GM21528 (cell line): ENCODE results near the gene CSNK1G1.
"Not testable (repeated sequence)": the region's sequence is repeated elsewhere in the genome, so short reads cannot be mapped to it uniquely, and the experiment has no call there.

ENCODE experiments used
- ATAC-seq: cut with Tn5 transposase; IDR thresholded peaks from one replicate; pipeline ENCODE4 v1.9.1; 2021; ENCODE audit warnings: mild to moderate bottlenecking, moderate library complexity; ENCODE audit not compliant: unreplicated experiment, low FRiP score

CSNK1G1 gene

DNA sequence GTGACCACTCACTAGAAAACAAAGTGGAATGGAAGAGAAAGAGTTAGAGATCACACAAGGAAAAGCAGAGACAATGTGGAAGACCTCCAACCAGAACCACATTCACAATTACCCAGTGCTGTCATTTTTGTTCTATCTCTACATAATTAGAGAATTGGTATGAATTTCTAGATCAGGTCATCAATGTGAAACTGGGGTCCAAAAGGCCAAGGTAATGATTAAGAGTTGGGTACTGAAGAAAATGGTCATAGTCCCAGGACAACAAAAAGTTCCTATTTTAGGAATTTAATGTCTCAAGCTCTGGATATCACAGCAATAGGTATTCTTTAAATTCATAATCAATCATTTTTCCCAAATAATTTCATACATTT lies 108.5 kb downstream of the CSNK1G1 start:
- peak; percentile 7 for ATAC-seq

DNA sequence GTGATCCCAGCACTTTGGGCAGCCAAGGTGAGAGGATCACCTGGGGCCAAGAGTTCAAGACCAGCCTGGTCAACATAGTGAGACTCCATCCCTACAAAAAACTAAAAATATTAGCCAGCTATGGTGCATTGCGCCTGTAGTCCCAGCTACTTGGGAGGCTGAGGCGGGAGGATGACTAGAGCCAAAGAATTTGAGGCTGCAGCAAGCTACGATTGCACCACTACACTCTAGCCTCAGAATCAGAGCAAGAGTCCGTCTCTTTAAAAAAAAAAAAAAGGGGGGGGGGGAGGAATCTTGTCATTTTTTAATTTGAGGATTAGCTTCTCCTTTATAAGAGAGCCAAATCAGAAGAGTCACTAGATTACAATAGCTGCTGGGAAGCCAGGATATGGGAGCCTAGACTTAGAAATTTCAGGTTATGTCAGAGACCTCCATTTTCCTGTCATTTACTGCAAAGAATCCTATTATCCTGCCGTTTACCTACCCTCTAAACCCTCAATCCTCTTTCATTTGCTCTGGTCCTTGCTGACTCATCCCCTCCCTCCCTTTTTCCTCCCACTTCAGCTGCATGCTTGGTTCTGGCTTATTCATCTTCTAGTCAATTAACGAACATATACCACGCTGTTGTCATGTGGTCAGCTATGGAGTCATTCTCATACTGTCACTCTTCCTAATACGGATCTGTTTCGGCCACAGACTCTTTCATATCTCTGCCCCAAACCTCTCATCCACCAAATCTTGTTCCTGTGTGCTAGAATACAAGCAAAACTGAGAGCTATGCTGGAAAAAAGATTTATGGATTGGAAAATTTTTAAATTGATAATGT lies 109.4 kb downstream of the CSNK1G1 start:
- peak; percentile 85 for ATAC-seq

DNA sequence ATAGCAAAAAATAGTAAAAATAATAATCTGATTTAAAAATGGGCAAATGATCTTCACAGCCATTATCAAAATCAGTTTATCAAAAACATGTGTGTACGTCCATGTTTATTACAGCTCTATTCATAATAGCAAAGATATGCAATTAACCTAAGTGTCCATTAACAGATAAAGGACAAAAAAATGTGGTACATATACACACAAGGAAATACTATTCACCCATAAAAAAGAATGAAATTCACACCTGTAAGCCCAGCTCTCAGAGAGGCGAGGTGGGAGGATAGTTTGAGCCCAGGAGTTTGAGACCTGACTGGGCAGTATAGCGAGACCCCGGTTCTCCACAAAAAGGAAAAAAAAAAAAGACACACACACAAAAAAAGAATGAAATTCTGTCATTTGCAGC lies 110.6 kb downstream of the CSNK1G1 start:
- ATAC-seq: no peak

DNA sequence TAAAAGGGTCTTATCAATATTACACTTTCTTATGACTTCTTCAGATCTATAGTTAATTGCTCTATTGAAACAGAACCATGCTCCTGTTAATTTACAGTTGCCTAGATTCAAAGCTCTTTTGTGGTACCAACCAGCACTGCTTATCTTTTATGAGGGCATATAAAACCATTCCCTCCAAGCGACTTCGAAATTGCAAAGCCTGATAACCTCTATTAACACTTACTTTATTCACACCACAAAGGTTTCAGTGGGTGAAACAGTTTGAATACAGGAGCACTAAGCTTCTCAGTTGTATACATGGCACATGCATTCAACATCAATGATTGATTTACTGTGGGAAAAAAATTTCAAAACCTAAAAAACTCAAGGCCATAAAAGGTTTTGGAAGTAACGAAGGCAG lies 118.3 kb downstream of the CSNK1G1 start:
- ATAC-seq: no peak

DNA sequence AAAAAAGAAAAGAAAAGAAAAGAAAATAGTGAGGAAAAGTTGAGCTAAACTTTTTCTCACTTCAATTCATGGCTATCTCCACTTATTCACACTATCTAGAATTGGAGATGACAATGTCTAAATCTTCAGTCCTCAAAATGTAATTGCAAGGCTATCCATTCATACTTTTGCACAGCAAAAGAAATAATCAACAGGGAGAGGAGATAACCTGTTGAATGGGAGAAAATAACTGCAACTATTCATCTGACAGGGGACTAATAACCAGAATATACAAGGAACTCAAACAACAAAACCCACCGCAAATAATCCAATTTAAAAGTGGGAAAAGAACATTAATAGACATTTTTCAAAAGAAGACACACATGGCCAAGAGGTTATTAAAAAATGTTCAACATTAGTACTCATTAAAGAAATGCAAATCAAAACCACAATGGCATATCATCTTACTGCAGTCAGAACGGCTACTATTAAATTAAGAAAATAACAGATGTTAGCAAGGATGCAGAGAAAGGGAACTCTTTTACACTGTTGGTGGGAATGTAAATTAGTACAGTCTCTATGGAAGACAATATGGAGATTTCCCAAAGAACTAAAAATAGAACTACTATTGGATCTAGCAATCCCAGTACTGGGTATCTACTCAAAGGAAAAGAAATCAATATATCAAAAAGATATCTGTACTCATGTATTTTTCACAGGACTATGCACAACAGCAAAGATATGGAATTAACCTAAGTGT lies 119.6 kb downstream of the CSNK1G1 start:
- ATAC-seq: no peak

DNA sequence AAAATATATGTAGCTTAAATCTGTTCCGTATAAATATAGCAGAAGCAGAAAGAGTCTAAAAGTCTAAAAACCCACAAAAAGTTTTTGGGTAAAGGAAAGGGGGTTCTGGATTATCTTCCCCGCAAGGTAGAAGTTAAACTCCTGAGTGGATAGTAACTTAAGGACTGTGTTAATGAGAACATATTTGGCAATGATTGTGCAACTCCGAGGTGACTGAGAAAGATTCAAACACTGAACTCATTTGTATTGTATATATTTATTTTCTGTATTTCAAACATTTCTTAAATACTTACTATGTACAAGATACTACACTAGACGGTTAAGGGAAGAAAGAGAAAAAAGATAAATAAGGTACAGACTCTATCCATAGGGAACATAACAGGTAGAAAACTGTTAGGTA lies 120.4 kb downstream of the CSNK1G1 start:
- ATAC-seq: no peak

DNA sequence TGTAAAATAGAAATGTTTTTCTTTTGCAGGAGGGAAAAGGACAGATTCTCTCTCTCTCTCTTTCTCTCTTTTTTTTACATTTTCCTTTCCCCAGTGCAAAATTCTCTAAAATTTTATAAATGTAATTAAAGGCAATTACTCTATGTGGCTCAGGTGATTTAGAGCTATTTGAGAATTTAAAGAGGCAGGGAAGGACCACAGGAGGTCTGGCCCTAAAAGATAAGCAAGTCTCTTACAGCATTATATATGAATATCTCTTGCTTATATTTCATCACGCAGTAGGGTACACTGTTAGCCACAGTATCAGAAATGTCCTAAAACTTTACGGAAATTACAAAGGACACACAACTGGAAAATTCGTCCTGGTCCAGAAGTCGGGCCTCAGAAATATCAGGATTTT lies 122.7 kb downstream of the CSNK1G1 start:
- no peak for ATAC-seq

DNA sequence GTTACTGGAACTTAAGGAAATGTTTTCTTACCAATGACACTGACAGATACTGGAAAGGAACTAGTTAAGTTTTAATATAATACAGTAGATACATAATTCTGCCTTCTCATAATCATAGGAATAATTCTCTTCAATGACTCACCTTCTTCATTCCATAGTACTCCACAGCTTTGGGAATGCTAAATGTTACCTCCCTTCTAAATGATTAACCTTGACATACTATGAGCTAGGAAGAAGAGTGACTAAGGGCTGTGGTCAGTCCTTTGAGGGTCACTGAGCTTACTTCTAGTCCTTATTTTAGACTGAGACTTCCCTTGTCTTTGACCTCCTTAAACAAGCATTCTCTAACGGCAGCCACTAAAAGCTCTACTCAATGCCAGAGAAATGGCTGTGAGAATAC lies 123.6 kb downstream of the CSNK1G1 start:
- ATAC-seq: no peak

DNA sequence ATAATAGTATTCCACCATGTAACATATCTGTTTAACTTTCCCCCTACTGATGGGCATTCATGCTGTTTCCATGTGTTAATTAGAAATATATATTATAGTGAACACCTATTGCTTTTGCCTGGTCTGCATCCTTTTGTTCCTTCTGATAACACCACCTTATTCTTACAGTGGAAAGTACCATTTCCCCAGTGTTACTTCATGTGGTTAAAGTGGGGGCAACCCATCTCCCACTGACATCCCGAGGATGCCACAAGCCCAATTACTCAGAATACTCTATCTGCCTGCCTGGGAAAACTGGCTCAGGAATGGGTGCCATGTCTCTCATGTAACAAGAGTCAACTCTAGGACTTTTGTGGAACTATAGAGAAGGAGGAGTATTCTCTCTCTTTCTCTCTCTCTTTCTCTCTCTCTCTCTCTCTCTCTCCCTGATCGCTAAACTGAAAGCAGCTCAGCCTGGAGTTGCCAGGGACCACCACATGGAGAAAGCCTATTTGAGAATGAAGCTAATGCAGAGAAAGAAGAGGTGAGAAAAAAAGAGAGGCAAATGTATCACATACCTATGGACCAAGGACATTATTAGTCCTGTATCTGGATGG lies 126.7 kb downstream of the CSNK1G1 start:
- ATAC-seq: no peak

DNA sequence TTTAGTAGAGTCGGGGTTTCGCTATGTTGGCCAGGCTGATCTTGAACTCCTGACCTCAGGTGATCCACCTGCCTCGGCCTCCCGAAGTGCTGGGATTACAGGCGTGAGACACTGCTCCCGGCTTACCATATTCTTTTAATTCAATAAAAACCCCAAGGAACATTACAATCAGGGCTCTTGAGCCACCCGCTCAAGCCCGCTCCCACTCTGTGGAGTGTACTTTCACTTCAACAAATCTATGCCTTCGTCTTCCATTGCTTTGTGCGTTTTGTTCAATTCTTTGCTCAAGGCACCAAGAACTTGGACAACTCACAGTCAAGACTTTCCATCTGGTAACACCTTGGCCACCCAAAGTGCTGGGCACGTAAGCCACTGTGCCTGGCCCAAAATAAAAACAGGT lies 130.2 kb downstream of the CSNK1G1 start:
- no peak for ATAC-seq

DNA sequence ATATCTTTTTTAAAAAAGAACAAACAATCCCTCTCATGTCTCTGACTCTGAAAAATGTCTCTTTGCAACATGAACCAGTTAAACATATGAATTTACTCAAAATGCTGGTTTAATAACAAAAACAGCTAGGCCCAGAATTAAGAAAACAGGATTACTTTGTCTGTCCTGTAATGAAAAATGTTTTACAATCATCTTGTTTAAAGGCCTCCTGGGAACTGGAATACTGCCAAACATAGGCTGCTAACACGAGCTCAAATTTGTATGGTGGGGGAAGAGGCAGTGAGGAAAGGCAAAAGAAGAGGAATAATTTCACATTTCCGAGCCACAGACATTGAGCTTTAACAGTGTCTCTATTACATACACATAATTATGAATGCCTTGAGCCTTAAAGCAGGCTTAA lies 131.5 kb downstream of the CSNK1G1 start:
- no peak for ATAC-seq

DNA sequence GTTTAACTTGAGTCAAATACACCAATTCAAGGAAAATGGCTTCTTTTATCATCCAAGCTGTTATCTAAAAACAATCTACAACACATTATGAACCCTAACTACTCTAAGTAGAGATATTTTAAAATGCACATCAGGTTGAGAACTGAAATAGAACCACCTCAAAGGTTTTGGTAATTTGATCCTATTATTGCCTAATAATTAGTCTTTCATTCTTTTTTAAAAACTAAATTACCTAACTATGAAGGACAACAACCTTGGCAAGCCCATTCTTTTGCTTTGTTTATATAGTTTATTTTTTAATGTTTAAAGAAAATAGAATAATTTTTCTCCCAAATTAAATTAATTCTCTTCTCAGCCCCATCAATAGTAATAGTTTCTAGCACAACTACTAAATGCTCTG lies 132.1 kb downstream of the CSNK1G1 start:
- ATAC-seq: no peak

DNA sequence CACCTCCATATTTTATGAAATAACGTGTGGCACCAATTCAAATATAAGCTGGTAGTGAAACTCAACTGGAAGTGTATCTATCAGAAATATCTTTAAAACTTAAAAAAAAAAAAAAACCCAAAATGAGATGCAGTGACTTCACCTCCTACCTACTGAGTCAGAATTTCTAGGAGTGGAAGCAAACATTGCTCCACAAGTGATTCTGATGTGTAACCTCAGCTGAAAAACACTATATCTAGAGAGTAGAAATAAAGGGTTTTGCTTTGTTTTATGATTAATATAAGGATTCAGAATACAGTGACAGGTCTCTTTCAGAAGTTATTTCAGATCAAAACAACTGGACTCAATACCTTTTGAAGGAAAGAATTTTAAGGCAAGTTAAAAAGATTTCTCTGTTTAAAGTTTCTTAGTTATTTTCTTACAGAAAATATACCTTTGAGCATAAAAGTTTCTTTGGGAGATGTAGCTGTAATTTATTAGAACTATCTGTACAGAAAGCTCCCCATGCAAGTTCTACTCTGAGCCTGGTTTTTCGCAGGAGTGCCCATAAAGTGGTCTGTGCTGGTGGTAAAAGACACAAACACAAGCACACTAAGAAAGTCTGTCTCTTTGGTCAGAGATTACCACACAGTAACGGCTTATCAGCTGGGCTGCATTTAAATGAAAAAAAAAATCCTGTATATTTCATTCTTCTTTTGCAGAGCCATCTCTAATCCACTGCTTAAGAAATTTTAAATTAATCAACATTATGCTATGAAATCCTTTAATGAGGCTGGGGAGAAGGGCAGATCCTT lies 133.2 kb downstream of the CSNK1G1 start:
- ATAC-seq: no peak

DNA sequence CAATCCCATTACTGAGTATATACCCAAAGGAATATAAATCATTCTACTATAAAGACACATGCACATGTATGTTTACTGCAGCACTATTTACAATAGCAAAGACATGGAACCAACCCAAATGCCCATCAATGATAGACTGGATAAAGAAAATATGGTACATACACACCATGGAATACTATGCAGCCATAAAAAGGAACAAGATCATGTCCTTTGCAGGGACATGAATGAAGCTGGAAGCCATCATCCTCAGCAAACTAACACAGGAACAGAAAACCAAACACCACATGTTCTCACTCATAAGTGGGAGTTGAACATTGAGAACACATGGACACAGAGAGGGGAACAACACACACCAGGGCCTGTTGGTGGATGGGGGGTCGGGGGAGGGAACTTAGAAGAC lies 134.1 kb downstream of the CSNK1G1 start:
- ATAC-seq: not testable (repeated sequence)

DNA sequence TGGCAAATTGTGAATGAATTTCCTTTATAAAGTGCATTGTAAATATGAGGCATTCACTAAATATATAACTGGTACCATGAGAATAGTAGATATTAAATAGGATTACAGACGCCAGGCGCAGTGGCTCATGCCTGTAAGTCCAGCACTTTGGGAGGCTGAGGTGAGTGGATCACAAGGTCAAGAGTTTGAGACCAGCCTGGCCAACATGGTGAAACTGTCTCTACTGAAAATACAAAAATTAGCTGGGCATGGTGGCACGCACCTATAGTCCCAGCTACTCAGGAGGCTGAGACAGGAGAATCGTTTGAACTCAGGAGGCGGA lies 138.6 kb downstream of the CSNK1G1 start:
- ATAC-seq: not testable (repeated sequence)

DNA sequence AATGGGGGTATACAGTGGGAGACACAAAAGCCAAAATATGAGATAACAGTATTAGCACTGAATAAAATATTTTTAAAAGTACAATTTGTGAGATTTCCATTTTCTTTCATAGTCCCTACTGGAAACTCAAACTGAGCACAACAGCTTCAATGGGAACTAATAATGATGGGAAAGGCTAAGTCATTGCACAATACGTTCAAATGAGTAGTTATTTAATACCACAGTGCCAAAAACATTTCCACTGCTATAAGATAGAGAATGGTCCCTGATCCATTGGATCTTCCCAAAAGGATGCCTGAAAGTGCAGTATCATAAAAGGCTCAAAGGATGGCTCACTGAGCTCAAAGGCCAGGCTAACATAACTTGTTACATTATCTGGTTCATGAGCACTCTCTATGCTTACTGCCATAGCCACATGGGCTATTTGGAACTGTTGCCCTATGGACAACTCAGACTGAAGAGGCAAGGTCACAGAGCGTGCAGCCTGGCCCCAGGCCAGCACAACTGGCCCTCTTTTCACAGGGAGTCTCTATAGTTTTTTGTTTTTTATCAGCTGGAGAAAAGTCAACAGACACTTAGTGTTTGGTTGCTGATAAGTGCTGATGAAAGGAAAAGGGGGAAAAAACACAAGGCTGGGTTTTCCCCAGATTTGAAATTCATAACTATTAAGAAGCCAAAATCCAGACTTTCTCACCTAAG lies 139.1 kb downstream of the CSNK1G1 start:
- ATAC-seq: no peak

DNA sequence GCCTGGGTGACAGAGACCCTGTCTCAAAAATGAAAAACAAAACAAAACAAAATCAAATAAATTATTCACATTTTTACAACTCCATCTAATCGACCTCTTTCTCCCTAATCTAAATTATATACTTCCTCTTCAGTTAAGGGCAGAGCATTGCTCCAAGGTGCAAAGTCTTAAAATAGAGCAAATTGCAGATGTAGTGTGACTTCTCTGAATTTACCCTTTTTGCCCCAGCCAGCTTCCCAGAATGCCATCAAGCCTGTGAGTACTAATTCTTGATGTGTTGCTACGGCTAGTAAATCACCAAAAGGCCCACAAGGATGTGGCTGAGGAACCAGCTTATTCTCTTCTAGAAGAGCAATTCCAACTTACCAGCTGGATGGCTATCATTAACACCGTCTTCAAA lies 139.8 kb downstream of the CSNK1G1 start:
- ATAC-seq: no peak

DNA sequence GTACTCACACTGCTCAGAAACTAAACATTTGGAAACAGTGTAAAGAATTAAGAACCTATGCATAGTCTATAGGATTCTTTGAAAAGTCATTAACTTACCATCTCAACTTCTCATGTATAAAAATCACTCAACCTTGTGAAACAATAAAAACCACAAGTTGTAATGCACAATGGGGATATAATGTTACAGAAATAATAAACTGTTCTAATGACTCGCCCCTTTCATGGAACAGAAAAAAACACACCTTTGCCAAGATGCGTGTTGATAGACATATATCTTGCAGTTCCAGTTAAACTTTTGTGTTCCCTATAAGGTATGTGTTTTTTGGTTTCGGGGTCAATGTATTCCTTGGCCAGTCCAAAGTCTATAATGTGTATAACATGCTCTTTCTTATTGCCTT lies 142.3 kb downstream of the CSNK1G1 start:
- ATAC-seq: no peak

DNA sequence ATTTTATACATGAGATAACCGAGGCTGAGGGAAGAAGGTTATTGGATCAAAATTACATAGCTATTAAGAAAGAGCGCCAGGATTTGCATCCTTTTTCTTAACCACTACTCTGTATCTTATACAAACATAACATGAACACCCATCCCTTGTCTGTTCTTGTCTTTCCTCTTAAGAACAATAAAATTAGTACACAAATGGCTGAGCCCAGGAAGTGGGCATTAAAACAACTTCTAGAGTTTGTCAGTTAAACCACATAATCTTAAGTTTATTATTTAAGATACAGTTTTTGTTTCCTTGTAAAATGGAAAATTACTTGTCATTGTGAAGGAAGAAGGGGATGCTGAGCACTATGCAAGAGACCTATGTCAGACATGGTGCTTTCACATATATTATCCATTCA lies 144.3 kb downstream of the CSNK1G1 start:
- no peak for ATAC-seq

DNA sequence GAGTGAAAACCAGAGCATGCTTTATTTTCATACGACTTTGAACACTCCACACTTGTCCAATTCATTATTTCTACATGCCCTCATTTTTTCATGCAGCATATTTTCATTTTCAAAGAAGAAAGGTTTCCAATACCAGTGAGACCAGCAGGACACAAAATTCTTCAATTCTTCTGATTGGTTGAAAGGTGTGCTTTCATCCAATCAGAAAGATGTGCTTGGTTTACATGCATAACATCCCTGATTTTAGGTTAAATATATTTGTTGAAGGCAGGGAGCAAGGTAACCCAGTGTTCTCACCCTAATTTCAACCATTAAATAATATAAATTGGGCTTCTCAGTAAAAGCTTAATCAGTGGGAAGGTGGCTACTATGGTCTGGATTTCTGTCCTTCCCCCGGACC lies 145.6 kb downstream of the CSNK1G1 start:
- ATAC-seq: no peak
